HepG2 (cell line): ENCODE data around the gene AHSA1. TPM values are rescaled to one million over a fixed set of nuclear protein-coding genes. Genes with fewer than 3 reads are reported as not detected.
A peak's percentile ranks its signal among the peaks of the same experiment; 100 is the strongest.

Experiments
- ARID3A ChIP-seq: IDR thresholded peaks from 2 replicates; pipeline ENCODE4 v1.6.1; 2012; ENCODE audit warnings: low read depth, low read length, improper control_type of control experiment
- DMAP1 ChIP-seq: IDR thresholded peaks from 2 replicates; pipeline ENCODE4 v1.6.1; 2016
- ETV5 ChIP-seq: IDR thresholded peaks from 2 replicates; pipeline ENCODE4 v1.6.1; 2018; ENCODE audit warnings: missing biosample characterization, missing genetic modification reagents, inconsistent platforms, borderline replicate concordance
- GATA4 ChIP-seq: sonication (generic); IDR thresholded peaks from 2 replicates; pipeline ENCODE4 v1.6.1; 2016; ENCODE audit warnings: antibody characterized with exemption, low read depth, borderline replicate concordance
- GATAD1 ChIP-seq: IDR thresholded peaks from 2 replicates; pipeline ENCODE4 v1.6.1; 2016; ENCODE audit warnings: missing genetic modification reagents, missing compliant biosample characterization
- GTF2F1 ChIP-seq: fragments of 150-350 bp; IDR thresholded peaks from 2 replicates; pipeline ENCODE4 v1.6.1; 2014; ENCODE audit warnings: low read length
- HDAC1 ChIP-seq: sonication (generic); formaldehyde crosslinking; IDR thresholded peaks from 2 replicates; pipeline ENCODE4 v1.5.1; 2020; ENCODE audit warnings: mild to moderate bottlenecking, missing genetic modification reagents
- KAT8 ChIP-seq: IDR thresholded peaks from 2 replicates; pipeline ENCODE4 v1.6.1; 2016; ENCODE audit warnings: missing genetic modification reagents, missing compliant biosample characterization
- NBN ChIP-seq: fragments of 450-650 bp; conservative IDR thresholded peaks from 2 replicates; pipeline ENCODE4 v1.6.1; 2017
- NR2F6 ChIP-seq, 2 experiments: IDR thresholded peaks; 2 replicates each; pipeline ENCODE4 v1.6.1; 2016; ENCODE audit warnings: antibody characterized with exemption in 1 of 2, mild to moderate bottlenecking in 1 of 2
- PHF21A ChIP-seq: sonication (generic); formaldehyde crosslinking; IDR thresholded peaks from 2 replicates; pipeline ENCODE4 v1.5.0; 2020; ENCODE audit warnings: mild to moderate bottlenecking, missing genetic modification reagents
- ZNF10 ChIP-seq: sonication (generic); formaldehyde crosslinking; IDR thresholded peaks from 2 replicates; pipeline ENCODE4 v1.4.0; 2020; ENCODE audit warnings: mild to moderate bottlenecking, low read depth, missing genetic modification reagents, borderline replicate concordance
- ZNF124 ChIP-seq: sonication (generic); formaldehyde crosslinking; IDR thresholded peaks from 2 replicates; pipeline ENCODE4 v1.4.0; 2020; ENCODE audit warnings: missing genetic modification reagents
- ZNF160 ChIP-seq: sonication (generic); formaldehyde crosslinking; IDR thresholded peaks from 2 replicates; pipeline ENCODE4 v1.8.0; 2022; ENCODE audit warnings: mild to moderate bottlenecking, inconsistent platforms, missing genetic modification reagents
- ZNF20 ChIP-seq: sonication (generic); formaldehyde crosslinking; IDR thresholded peaks from 2 replicates; pipeline ENCODE4 v1.4.0; 2020; ENCODE audit warnings: mild to moderate bottlenecking, moderate library complexity, missing genetic modification reagents
- ZNF264 ChIP-seq: sonication (generic); formaldehyde crosslinking; IDR thresholded peaks from 2 replicates; pipeline ENCODE4 v1.4.0; 2020; ENCODE audit warnings: missing genetic modification reagents
- ZNF430 ChIP-seq: sonication (generic); formaldehyde crosslinking; IDR thresholded peaks from 2 replicates; pipeline ENCODE4 v1.9.0; 2021; ENCODE audit warnings: mild to moderate bottlenecking, missing genetic modification reagents
- ZNF629 ChIP-seq: sonication (generic); formaldehyde crosslinking; conservative IDR thresholded peaks from 2 replicates; pipeline ENCODE4 v1.5.0; 2020; ENCODE audit warnings: missing genetic modification reagents
- polyA plus RNA-seq, 8 experiments: library from polyadenylated mRNA; depleted of rRNA in 3 of 8; stranded (reverse) in 7 of 8; unstranded in 1 of 8; fragments of >200 nt; fragmentation: Illumina TruSeq in 4 of 8; extraction: Trizol in 4 of 8; gene quantifications; 2 replicates each; pipeline versions ENCODE4 v1.2.1 to v1.2.3, GENCODE V29; 2011 to 2016; ENCODE audit warnings: low read depth in 4 of 8, missing spikeins in 1 of 8, mixed read lengths in 1 of 8; ENCODE audit not compliant: insufficient read depth in 1 of 8
- total RNA-seq, 5 experiments: library from RNA; depleted of rRNA; stranded (reverse); fragments of >200 nt; fragmentation: Illumina TruSeq; extraction: Trizol; gene quantifications; 2 replicates each; pipeline ENCODE4 v1.2.3, GENCODE V29; 2016; ENCODE audit warnings: low read depth in 1 of 5
- TF ChIP-seq, protein P1 (sequence below): sonication (generic); formaldehyde crosslinking; IDR thresholded peaks from 2 replicates; pipeline ENCODE4 v1.8.1; 2022; ENCODE audit warnings: low read depth, mild to moderate bottlenecking, missing genetic modification reagents
- TF ChIP-seq, protein P2 (sequence below): sonication (generic); formaldehyde crosslinking; conservative IDR thresholded peaks from 2 replicates; pipeline ENCODE4 v1.5.0; 2020; ENCODE audit warnings: missing genetic modification reagents
- TF ChIP-seq, protein P3 (sequence below): IDR thresholded peaks from 2 replicates; pipeline ENCODE4 v1.6.1; 2016
- TF ChIP-seq, protein P4 (sequence below): sonication (generic); formaldehyde crosslinking; IDR thresholded peaks from 2 replicates; pipeline ENCODE4 v1.5.1; 2020; ENCODE audit warnings: mild to moderate bottlenecking, missing genetic modification reagents, borderline replicate concordance

The AHSA1 gene
- total and polyA plus RNA-seq, 2 of the 13 experiments (the other 11 are each of a cell fraction or from before 2014, with no cell fraction given) = 113 to 241 TPM

DNA sequence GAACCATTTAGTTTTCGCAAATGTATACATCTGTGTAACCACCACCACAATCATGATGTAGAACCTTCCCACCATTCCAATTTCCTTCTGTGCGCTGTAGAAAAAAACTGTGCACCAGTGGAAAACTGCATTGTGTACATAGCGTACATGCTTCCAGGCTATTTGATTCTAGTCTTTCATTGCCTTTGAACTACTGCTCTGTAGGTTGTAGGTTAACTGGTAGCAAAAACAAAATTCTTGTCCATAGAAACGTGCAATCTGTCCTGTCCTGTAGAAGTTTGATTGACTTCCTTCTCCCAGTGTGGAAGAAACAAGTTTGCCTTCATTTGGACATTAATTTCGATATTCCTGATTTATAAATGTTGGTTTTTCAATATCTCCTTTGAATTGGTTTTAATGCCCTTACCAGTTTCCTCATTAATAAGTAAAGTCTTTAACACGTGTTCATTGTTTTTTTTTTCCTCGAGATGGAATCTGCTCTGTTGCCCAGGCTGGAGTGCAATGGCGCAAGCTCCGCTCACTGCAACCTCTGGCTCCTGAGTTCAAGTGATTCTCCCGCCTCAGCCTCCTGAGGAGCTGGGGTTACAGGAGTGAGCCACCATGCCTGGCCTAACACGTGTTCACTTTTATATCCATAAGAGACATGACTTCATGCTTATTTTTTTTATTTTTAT lies 44.4 kb downstream of the AHSA1 start (continued):
- TF ChIP-seq, protein P1, sequence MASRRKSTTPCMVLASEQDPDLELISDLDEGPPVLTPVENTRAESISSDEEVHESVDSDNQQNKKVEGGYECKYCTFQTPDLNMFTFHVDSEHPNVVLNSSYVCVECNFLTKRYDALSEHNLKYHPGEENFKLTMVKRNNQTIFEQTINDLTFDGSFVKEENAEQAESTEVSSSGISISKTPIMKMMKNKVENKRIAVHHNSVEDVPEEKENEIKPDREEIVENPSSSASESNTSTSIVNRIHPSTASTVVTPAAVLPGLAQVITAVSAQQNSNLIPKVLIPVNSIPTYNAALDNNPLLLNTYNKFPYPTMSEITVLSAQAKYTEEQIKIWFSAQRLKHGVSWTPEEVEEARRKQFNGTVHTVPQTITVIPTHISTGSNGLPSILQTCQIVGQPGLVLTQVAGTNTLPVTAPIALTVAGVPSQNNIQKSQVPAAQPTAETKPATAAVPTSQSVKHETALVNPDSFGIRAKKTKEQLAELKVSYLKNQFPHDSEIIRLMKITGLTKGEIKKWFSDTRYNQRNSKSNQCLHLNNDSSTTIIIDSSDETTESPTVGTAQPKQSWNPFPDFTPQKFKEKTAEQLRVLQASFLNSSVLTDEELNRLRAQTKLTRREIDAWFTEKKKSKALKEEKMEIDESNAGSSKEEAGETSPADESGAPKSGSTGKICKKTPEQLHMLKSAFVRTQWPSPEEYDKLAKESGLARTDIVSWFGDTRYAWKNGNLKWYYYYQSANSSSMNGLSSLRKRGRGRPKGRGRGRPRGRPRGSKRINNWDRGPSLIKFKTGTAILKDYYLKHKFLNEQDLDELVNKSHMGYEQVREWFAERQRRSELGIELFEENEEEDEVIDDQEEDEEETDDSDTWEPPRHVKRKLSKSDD = 0 out of 2 replicates have a peak, but pooled peaks have one; percentile 33
- no peak for TF ChIP-seq NBN
- TF ChIP-seq GATAD1 (CRISPR knock-in tag) = no peak
- TF ChIP-seq, protein P2, sequence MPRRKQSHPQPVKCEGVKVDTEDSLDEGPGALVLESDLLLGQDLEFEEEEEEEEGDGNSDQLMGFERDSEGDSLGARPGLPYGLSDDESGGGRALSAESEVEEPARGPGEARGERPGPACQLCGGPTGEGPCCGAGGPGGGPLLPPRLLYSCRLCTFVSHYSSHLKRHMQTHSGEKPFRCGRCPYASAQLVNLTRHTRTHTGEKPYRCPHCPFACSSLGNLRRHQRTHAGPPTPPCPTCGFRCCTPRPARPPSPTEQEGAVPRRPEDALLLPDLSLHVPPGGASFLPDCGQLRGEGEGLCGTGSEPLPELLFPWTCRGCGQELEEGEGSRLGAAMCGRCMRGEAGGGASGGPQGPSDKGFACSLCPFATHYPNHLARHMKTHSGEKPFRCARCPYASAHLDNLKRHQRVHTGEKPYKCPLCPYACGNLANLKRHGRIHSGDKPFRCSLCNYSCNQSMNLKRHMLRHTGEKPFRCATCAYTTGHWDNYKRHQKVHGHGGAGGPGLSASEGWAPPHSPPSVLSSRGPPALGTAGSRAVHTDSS = no peak
- TF ChIP-seq ZNF629 (CRISPR knock-in tag) = 0 out of 2 replicates have a peak, but pooled peaks have one; percentile 9
- TF ChIP-seq, protein P3, sequence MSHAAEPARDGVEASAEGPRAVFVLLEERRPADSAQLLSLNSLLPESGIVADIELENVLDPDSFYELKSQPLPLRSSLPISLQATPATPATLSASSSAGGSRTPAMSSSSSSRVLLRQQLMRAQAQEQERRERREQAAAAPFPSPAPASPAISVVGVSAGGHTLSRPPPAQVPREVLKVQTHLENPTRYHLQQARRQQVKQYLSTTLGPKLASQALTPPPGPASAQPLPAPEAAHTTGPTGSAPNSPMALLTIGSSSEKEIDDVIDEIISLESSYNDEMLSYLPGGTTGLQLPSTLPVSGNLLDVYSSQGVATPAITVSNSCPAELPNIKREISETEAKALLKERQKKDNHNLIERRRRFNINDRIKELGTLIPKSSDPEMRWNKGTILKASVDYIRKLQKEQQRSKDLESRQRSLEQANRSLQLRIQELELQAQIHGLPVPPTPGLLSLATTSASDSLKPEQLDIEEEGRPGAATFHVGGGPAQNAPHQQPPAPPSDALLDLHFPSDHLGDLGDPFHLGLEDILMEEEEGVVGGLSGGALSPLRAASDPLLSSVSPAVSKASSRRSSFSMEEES = 0 out of 2 replicates have a peak, but pooled peaks have one; percentile 7
- no peak for TF ChIP-seq ZNF10 (CRISPR knock-in tag)
- no peak for TF ChIP-seq ZNF124 (CRISPR knock-in tag)
- TF ChIP-seq, protein P4, sequence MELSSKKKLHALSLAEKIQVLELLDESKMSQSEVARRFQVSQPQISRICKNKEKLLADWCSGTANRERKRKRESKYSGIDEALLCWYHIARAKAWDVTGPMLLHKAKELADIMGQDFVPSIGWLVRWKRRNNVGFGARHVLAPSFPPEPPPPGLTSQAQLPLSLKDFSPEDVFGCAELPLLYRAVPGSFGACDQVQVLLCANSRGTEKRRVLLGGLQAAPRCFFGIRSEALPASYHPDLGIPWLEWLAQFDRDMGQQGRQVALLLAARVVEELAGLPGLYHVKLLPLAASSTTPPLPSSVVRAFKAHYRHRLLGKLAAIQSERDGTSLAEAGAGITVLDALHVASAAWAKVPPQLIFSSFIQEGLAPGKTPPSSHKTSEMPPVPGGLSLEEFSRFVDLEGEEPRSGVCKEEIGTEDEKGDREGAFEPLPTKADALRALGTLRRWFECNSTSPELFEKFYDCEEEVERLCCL (CRISPR knock-in tag) = no peak
- TF ChIP-seq GATA4 = no peak
- no peak for TF ChIP-seq ZNF430 (CRISPR knock-in tag)
- peak; percentile 79; the same call in 1 of the 2 replicates for TF ChIP-seq DMAP1 (CRISPR knock-in tag)
- TF ChIP-seq ZNF264 = peak; percentile 50; the same call in 1 of the 2 replicates
- TF ChIP-seq HDAC1 (CRISPR knock-in tag) = no peak; the same call in 1 of the 2 replicates
- peak; percentile 48 for TF ChIP-seq NR2F6 (IDR thresholded peaks at IDR 0.05)
- TF ChIP-seq NR2F6 (CRISPR knock-in tag; IDR thresholded peaks at IDR 0.05) = no peak
- no peak for TF ChIP-seq ZNF20 (CRISPR knock-in tag)
- peak; percentile 46; the same call in 1 of the 2 replicates for TF ChIP-seq KAT8 (CRISPR knock-in tag)
- peak; percentile 60; the same call in 1 of the 2 replicates for TF ChIP-seq ARID3A
- peak; percentile 63; the same call in 1 of the 2 replicates for TF ChIP-seq PHF21A
- no peak for TF ChIP-seq ZNF160 (CRISPR knock-in tag)
- TF ChIP-seq ETV5 (CRISPR knock-in tag) = peak; percentile 18; the same call in 1 of the 2 replicates
- TF ChIP-seq GTF2F1 = no peak
